GM19438 (cell line): Measurements from ENCODE around the gene APBA2.
"Not testable (repeated sequence)": the region's sequence is repeated elsewhere in the genome, so short reads cannot be mapped to it uniquely, and the experiment has no call there.

Experiments used
- ATAC-seq: cut with Tn5 transposase; IDR thresholded peaks from one replicate; pipeline ENCODE4 v1.9.1; 2021; ENCODE audit warnings: low read depth; ENCODE audit not compliant: unreplicated experiment

Gene APBA2

GRCh38 chr15:29094711-29095110 lies 208.9 kb downstream of the APBA2 start:
- no peak for ATAC-seq

- ATAC-seq = no peak
Measured at GRCh38 chr15:29095746-29096145, 210.0 kb downstream of the APBA2 start.

GRCh38 chr15:29097168-29097567 lies 211.4 kb downstream of the APBA2 start:
- no peak for ATAC-seq

GRCh38 chr15:29097971-29098370 lies 212.2 kb downstream of the APBA2 start:
- ATAC-seq = no peak

- no peak for ATAC-seq
Measured at GRCh38 chr15:29098652-29099051, 212.9 kb downstream of the APBA2 start.

GRCh38 chr15:29099131-29099880 lies 213.5 kb downstream of the APBA2 start:
- no peak for ATAC-seq

- no peak for ATAC-seq
Measured at GRCh38 chr15:29100486-29101000, 214.8 kb downstream of the APBA2 start.

GRCh38 chr15:29101491-29101890 lies 215.7 kb downstream of the APBA2 start:
- no peak for ATAC-seq

- not testable (repeated sequence) for ATAC-seq
Measured at GRCh38 chr15:29102173-29102794, 216.5 kb downstream of the APBA2 start.

- ATAC-seq = no peak
Measured at GRCh38 chr15:29102911-29103823, 217.4 kb downstream of the APBA2 start.

GRCh38 chr15:29103824-29104565 lies 218.2 kb downstream of the APBA2 start:
- ATAC-seq = no peak

- no peak for ATAC-seq
Measured at GRCh38 chr15:29104566-29104880, 218.7 kb downstream of the APBA2 start.

- no peak for ATAC-seq
Measured at GRCh38 chr15:29105151-29105854, 219.5 kb downstream of the APBA2 start.

- no peak for ATAC-seq
Measured at GRCh38 chr15:29106116-29106515, 220.3 kb downstream of the APBA2 start.

- ATAC-seq = no peak
Measured at GRCh38 chr15:29106551-29107290, 220.9 kb downstream of the APBA2 start.

- no peak for ATAC-seq
Measured at GRCh38 chr15:29107291-29107890, 221.6 kb downstream of the APBA2 start.

- ATAC-seq = no peak
Measured at GRCh38 chr15:29107971-29108645, 222.3 kb downstream of the APBA2 start.

GRCh38 chr15:29109762-29110161 lies 224.0 kb downstream of the APBA2 start:
- no peak for ATAC-seq
